Naive B cell (primary cell): ENCODE data around the gene INPP5D. TPM values are rescaled to one million over a fixed set of nuclear protein-coding genes. Genes with fewer than 3 reads are reported as not detected.
"Not testable (repeated sequence)": the region's sequence is repeated elsewhere in the genome, so short reads cannot be mapped to it uniquely, and the experiment has no call there.

Experiments used
- ATAC-seq, 2 donors: fragments of 150-1000 bp; cut with Tn5 transposase; 2 replicates each; pipeline ENCODE4 v1.10.0; 2021; ENCODE audit warnings: low read depth in 2 of 2, mild to moderate bottlenecking in 2 of 2, moderate library complexity in 2 of 2
- DNase-seq: peaks from one replicate; pipeline ENCODE4 v3.0.0; 2022
- H3K27ac Mint-ChIP-seq, 6 donors: one replicate each; pipeline ENCODE4 v1.8.0; 2020 to 2022; ENCODE audit warnings: mild to moderate bottlenecking in 6 of 6, mixed read lengths in 6 of 6, moderate library complexity in 5 of 6, inconsistent platforms in 2 of 6
- H3K27me3 Mint-ChIP-seq, 3 donors: one replicate each; pipeline ENCODE4 v1.8.0; 2021 to 2022; ENCODE audit warnings: mixed read lengths in 3 of 3, mild to moderate bottlenecking in 1 of 3
- H3K36me3 Mint-ChIP-seq, 2 donors: one replicate each; pipeline ENCODE4 v1.8.0; 2020 to 2022; ENCODE audit warnings: mixed read lengths in 2 of 2, inconsistent platforms in 1 of 2, mild to moderate bottlenecking in 1 of 2
- H3K4me1 Mint-ChIP-seq, 3 donors: one replicate each; pipeline ENCODE4 v1.8.0; 2020 to 2022; ENCODE audit warnings: mixed read lengths in 3 of 3, inconsistent platforms in 1 of 3, mild to moderate bottlenecking in 1 of 3, moderate library complexity in 1 of 3
- H3K4me3 Mint-ChIP-seq, 8 donors: one replicate each; pipeline ENCODE4 v1.8.0; 2020 to 2022; ENCODE audit warnings: mild to moderate bottlenecking in 8 of 8, mixed read lengths in 8 of 8, moderate library complexity in 8 of 8, inconsistent platforms in 2 of 8
- H3K9me3 Mint-ChIP-seq, 7 donors: one replicate each; pipeline ENCODE4 v1.8.0; 2020 to 2022; ENCODE audit warnings: mixed read lengths in 7 of 7, mild to moderate bottlenecking in 5 of 7, inconsistent platforms in 2 of 7, moderate library complexity in 1 of 7
- polyA plus RNA-seq, 6 donors: library from polyadenylated mRNA; unstranded; fragments of 300-500 nt; fragmentation: Illumina TruSeq; gene quantifications; one replicate each; pipeline ENCODE4 v1.2.3, GENCODE V29; 2021; ENCODE audit warnings: low read depth in 6 of 6

The INPP5D gene
- polyA plus RNA-seq, 6 donors from 2014 or later: 56.8 to 230 (median 102) TPM

DNA sequence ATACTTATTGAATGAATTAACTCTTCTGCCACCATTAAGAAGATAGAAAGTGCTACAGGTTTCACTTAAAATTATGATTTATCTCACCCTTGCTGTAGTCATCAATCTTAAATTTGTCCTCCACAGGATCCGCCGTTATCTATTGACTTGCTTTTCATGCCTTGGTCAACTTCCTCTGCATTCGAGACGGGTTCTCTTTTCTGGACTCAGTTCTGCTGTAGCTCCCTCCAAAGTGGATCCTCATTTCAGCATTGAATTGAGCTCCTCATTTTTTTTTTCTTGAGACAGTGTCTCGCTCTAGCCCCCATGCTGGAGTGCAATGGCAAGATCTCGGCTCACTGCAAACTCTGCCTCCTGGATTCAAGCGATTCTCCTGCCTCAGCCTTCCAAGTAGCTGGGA is 27.6 kb downstream of the INPP5D start:
- no peaks in the 10 kb centered on the region for H3K27me3 Mint-ChIP-seq
- ATAC-seq (no peak), DNase-seq (no peak)
- peak overlapping the region in 4 of 6 donors; percentile 83 to 93 (median 86) for H3K27ac Mint-ChIP-seq
- peaks cover 81 to 99% (median 95%) of the 10 kb centered on the region in 3 donors for H3K4me1 Mint-ChIP-seq
- peaks cover 20 to 31% of the 10 kb centered on the region in 2 donors for H3K36me3 Mint-ChIP-seq
- H3K4me3 Mint-ChIP-seq: peak overlapping the region in 7 of 8 donors; percentile 45 to 81 (median 68)
- H3K9me3 Mint-ChIP-seq: no peaks in the 10 kb centered on the region

DNA sequence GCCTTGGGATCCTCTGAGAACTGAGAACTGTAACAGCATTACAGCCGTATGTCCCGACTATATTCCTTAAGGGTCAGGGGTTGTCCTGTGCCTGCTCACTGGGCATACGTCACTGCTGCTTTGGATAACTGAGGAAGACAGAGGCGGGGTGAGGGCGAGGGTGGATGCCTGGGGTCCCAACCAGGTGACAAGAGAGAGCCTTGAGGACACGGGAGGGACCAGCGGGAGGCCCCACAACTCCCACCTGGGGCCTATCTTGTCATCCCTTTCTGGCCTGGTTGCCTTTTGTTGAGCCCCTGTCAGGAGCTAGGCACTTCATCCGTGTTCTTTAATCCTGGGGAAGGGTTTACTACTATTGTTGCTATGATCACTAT is 28.8 kb downstream of the INPP5D start:
- H3K36me3 Mint-ChIP-seq: peaks cover 20 to 31% of the 10 kb centered on the region in 2 donors
- no peaks in the 10 kb centered on the region for H3K9me3 Mint-ChIP-seq
- peak overlapping the region in 1 of 8 donors; percentile 15 for H3K4me3 Mint-ChIP-seq
- peak overlapping the region in 4 of 6 donors; percentile 37 to 92 (median 82) for H3K27ac Mint-ChIP-seq
- peaks cover 77 to 99% (median 95%) of the 10 kb centered on the region in 3 donors for H3K4me1 Mint-ChIP-seq
- DNase-seq (no peak), ATAC-seq (no peak)
- no peaks in the 10 kb centered on the region for H3K27me3 Mint-ChIP-seq

DNA sequence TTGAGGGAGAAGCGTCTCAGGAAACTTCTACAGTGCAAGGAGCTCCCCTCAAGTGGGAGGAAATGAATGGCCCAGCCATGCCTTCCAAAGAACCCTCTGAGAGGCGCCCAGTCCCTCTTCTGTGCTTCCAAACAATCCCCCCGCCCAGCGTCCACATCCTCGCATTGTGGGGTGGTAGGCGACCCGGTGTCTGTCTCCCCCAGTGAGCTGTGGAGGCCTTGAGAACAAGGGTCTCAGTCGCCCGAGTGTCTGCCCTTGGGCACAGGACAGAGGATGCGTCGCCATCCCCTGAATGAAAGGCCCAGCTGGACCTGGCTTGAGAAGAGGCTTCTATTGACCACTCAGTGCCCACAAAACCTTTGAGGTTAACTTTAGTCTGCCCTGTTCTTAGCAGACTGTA is 29.7 kb downstream of the INPP5D start:
- ATAC-seq (no peak), DNase-seq (no peak)
- no peaks in the 10 kb centered on the region for H3K27me3 Mint-ChIP-seq
- H3K4me1 Mint-ChIP-seq: peaks cover 75 to 99% (median 93%) of the 10 kb centered on the region in 3 donors
- peak overlapping the region in 5 of 6 donors; percentile 56 to 98 (median 82) for H3K27ac Mint-ChIP-seq
- H3K4me3 Mint-ChIP-seq: peak overlapping the region in 1 of 8 donors; percentile 75
- H3K36me3 Mint-ChIP-seq: peaks cover 20 to 22% of the 10 kb centered on the region in 2 donors
- no peaks in the 10 kb centered on the region for H3K9me3 Mint-ChIP-seq

DNA sequence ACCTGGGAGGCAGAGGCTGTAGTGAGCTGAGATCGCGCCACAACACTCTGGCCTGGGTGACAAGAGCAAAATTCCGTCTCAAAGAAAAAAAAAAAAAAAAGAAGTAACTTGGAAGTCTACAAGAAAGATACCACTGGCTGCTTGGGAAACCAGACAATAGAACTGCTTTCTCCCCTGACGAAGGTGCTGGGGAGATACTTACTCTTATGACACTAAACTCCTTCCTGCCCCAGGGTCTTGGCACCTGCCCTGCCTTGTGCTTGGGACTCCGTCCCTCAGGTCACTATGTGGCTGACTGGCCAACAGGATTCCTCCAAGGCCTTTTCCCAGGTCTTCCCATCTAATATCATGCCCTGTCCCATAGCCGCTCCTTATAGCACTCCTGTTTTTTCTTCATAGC is 30.7 kb downstream of the INPP5D start:
- no peaks in the 10 kb centered on the region for H3K9me3 Mint-ChIP-seq
- H3K27me3 Mint-ChIP-seq: no peaks in the 10 kb centered on the region
- H3K4me1 Mint-ChIP-seq: peaks cover 73 to 94% (median 88%) of the 10 kb centered on the region in 3 donors
- DNase-seq (no peak), ATAC-seq (no peak)
- H3K27ac Mint-ChIP-seq: peak overlapping the region in 5 of 6 donors; percentile 82 to 98 (median 92)
- peaks cover 19 to 20% of the 10 kb centered on the region in 2 donors for H3K36me3 Mint-ChIP-seq
- peak overlapping the region in 2 of 8 donors; percentile 39 to 71 for H3K4me3 Mint-ChIP-seq

DNA sequence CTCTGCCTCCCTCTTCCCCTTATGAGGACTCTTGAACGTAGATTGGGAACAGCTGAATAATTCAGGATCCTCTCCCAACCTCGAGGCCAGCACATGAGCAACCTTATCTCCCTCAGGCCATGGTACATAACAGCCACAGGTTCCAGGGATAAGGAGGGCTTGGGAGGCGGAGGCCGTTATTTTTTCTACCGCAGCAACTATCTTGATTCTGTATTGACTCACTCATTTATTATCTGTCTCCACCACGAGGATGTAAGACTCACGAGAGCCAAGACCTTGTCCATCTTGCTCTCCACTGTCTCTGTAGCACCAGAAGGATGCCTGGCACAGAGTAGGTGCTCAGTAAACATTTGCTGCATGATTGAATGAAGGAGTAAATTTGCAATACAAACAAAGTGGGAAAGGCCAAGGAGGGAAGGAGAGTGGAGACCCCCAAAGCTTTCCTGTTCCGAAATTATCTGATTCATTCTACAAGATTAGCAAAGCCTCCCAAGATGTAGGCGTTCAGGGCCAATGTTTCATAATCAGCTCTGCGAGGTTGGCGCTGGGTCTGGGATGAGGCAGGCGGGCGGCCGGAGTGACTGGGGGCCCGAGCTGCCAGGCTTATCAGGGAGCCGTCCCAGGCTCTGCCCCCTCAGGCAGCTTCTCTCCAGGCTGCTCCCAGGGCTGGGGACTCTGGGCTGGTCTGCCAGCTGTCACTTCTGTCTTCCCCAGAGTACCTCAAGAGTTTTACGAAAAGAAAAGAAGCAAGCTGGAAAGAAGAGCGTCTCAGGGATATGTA is 31.6 kb downstream of the INPP5D start:
- ATAC-seq: no peak
- Mint-ChIP-seq H3K27me3 (no peaks in the 10 kb centered on the region), H3K4me3 (peak overlapping the region; percentile 56 to 87 (median 76)), H3K36me3 (peaks cover 16 to 18% of the 10 kb centered on the region in 2 donors), H3K9me3 (no peaks in the 10 kb centered on the region), H3K4me1 (peaks cover 69 to 93% (median 84%) of the 10 kb centered on the region in 3 donors), H3K27ac (peak overlapping the region in 4 of 6 donors; percentile 91 to 98 (median 96))
- DNase-seq: no peak

DNA sequence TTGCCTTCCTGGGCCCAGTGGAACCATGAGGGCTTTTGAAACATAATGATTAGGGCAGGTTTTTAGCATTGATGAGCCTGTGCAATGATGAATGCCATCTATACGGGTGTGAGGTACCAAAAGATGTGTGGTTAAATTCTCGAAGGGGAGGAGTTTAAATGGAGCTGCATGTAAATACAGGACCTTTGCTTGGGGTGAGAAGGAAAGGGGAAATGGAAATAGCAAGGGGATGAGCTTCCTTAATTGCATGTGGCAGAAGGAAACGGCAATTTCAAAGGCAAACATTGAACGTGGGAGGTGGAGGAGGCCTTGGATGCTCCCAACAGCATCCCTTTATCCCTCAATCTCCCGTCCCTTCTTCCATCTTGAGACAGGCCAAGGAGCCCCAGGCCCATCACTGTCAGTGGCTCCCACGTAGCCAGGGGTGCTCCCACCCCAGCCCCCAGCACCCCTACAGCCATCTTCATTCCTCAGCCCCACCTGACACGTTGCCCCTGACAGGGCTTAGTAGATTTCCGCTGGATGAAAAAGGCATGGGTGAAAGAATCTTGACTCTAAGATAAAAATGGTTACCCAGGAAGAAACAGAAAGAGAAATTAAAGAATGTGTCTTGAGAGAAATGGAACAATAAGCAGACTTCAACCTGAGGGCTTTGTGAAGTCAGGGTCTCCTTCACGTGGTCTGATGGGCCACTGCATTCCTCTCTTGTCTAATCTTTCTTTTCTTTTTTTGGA is 32.5 kb downstream of the INPP5D start:
- peak overlapping the region in 5 of 6 donors; percentile 91 to 98 (median 97) for H3K27ac Mint-ChIP-seq
- no peaks in the 10 kb centered on the region for H3K27me3 Mint-ChIP-seq
- peak overlapping the region; percentile 56 to 87 (median 77) for H3K4me3 Mint-ChIP-seq
- peaks cover 13 to 23% of the 10 kb centered on the region in 2 donors for H3K36me3 Mint-ChIP-seq
- no peaks in the 10 kb centered on the region for H3K9me3 Mint-ChIP-seq
- H3K4me1 Mint-ChIP-seq: peaks cover 72 to 94% (median 85%) of the 10 kb centered on the region in 3 donors
- DNase-seq (no peak), ATAC-seq (peak; percentile 76 to 86)

DNA sequence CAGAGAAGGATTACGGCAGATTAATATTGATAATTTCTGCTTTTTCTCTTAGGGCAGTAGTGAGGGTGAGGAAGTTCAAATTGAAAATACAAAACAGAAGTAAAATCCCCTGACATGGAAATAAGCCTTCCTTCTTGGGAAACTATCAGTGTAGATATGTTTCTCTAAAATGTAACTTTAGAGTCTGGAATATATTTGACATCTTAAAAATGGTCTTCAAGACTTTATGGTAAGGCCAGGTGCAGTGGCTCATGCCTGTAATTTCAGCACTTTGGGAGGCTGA is 33.0 kb downstream of the INPP5D start:
- Mint-ChIP-seq H3K4me1 (peaks cover 70 to 94% (median 85%) of the 10 kb centered on the region in 3 donors), H3K9me3 (no peaks in the 10 kb centered on the region), H3K36me3 (peaks cover 8 to 23% of the 10 kb centered on the region in 2 donors), H3K4me3 (peak overlapping the region; percentile 56 to 87 (median 77)), H3K27ac (peak overlapping the region in 5 of 6 donors; percentile 91 to 98 (median 97)), H3K27me3 (no peaks in the 10 kb centered on the region)
- no peak for DNase-seq
- no peak for ATAC-seq

DNA sequence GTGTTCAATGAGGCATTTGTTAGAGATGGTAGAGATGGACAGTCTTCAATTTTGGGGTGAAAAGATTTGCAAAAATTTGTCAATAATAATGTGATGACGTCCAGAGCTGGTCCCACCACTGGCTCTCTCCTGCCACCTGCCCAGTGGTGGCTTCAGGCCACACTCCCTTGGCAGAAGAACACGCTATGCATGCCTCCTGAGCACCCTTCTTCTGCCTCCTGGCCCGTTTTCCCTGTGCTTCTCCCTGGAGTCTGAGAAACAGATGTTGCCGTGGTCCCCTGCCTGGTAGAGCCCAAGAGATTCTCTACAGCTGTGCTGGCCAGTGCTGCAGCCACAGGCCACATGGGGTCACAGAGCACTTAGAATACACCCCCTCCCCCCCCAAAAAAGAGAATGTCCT is 33.6 kb downstream of the INPP5D start:
- Mint-ChIP-seq H3K27ac (peak overlapping the region in 4 of 6 donors; percentile 95 to 98 (median 98)), H3K9me3 (no peaks in the 10 kb centered on the region), H3K4me3 (peak overlapping the region; percentile 47 to 82 (median 69)), H3K4me1 (peaks cover 70 to 94% (median 85%) of the 10 kb centered on the region in 3 donors), H3K27me3 (no peaks in the 10 kb centered on the region), H3K36me3 (peaks cover 2 to 17% of the 10 kb centered on the region in 2 donors)
- DNase-seq (no peak), ATAC-seq (no peak)

DNA sequence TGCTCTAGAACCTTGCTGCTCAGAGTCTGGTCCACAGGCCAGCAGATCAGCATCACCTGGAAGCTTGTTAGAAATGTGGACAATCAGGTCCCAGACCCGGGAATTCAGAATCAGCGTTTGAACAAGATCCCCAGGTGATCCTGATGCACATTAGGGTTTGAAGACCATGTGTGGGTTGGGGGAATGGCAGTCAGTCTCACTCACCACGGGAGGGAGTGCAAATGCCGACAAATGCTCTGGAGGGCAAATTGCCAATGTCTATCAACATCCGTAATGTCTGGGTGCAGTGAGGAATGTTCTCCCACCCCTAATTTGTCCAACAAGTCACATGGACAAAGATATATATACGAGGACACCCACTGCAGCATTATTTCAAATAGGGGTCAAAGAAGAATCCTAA is 34.5 kb downstream of the INPP5D start:
- ATAC-seq (no peak), DNase-seq (no peak)
- Mint-ChIP-seq H3K4me1 (peaks cover 74 to 93% (median 87%) of the 10 kb centered on the region in 3 donors), H3K9me3 (no peaks in the 10 kb centered on the region), H3K27me3 (no peaks in the 10 kb centered on the region), H3K36me3 (peaks cover 0 to 16% of the 10 kb centered on the region in 2 donors), H3K4me3 (peak overlapping the region in 6 of 8 donors; percentile 31 to 78 (median 56)), H3K27ac (peak overlapping the region in 5 of 6 donors; percentile 13 to 86 (median 84))

DNA sequence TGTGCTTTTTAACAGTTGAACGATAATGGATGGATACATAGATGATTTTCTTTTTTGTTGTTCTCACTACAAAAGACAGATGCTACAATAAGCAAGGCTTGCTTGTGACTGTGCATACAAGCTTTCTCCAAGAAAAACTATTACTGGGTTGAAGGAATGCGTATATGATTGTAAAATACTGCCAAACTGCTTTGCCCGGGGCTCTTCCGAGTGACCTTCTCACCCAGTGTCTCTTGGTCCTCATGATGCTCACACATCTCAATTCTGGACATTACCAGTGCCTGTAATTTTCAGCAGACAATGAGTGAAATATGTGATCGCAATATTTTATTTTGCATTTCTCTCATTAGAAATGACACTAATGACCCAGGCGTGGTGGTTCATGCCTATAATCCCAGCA is 35.9 kb downstream of the INPP5D start:
- Mint-ChIP-seq H3K27me3 (no peaks in the 10 kb centered on the region), H3K36me3 (peaks cover 12 to 20% of the 10 kb centered on the region in 2 donors), H3K27ac (peak overlapping the region in 4 of 6 donors; percentile 47 to 91 (median 78)), H3K4me1 (peaks cover 79 to 93% (median 89%) of the 10 kb centered on the region in 3 donors), H3K9me3 (no peaks in the 10 kb centered on the region), H3K4me3 (peak overlapping the region in 2 of 8 donors; percentile 16 to 22)
- DNase-seq (no peak), ATAC-seq (no peak)

DNA sequence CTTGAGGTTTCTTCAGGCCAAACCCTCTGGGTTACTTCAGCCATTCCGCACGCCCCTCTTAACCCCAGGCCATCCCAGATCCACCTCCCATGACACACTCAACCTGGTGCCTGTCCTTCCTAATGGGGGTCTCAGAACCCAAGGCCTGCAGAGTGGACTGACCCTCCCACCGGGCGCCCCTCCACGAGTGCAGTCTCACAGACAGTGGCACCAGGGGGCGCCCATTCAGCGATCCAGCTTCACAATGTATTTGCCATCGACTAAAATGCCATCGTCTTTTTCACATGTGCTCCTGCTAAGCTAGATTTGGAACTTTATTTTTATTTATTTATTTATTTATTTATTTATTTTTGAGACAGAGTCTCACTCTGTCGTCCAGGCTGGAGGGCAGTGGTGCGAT is 38.5 kb downstream of the INPP5D start:
- H3K27me3 Mint-ChIP-seq: no peaks in the 10 kb centered on the region
- peaks cover 19 to 26% of the 10 kb centered on the region in 2 donors for H3K36me3 Mint-ChIP-seq
- no peaks in the 10 kb centered on the region for H3K9me3 Mint-ChIP-seq
- peak overlapping the region; percentile 78 to 100 (median 88) for H3K27ac Mint-ChIP-seq
- peaks cover 71 to 89% (median 79%) of the 10 kb centered on the region in 3 donors for H3K4me1 Mint-ChIP-seq
- DNase-seq: no peak
- ATAC-seq: no peak
- H3K4me3 Mint-ChIP-seq: peak overlapping the region in 6 of 8 donors; percentile 45 to 80 (median 60)

DNA sequence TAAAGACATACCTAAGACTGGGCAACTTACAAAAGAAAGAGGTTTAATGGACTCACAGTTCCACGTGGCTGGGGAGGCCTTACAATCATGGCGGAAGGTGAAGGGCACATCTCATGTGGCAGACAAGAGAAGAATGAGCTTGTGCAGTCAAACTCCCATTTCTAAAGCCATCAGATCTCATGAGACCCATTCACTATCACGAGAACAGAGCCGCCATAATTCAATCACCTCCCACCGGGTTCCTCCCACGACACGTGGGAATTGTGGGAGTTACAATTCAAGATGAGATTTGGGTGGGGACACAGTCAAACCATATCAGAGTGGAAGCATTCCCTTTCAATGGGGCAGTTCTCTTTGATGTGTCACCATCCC is 39.7 kb downstream of the INPP5D start:
- not testable (repeated sequence) for H3K27me3 Mint-ChIP-seq, DNase-seq, ATAC-seq, H3K9me3 Mint-ChIP-seq
- Mint-ChIP-seq H3K4me3 (peak overlapping the region in 7 of 8 donors; percentile 72 to 91 (median 88)), H3K36me3 (peaks cover 19 to 26% of the 10 kb centered on the region in 2 donors), H3K4me1 (peaks cover 71 to 89% (median 80%) of the 10 kb centered on the region in 3 donors), H3K27ac (peak overlapping the region; percentile 99 to 100 (median 100))

DNA sequence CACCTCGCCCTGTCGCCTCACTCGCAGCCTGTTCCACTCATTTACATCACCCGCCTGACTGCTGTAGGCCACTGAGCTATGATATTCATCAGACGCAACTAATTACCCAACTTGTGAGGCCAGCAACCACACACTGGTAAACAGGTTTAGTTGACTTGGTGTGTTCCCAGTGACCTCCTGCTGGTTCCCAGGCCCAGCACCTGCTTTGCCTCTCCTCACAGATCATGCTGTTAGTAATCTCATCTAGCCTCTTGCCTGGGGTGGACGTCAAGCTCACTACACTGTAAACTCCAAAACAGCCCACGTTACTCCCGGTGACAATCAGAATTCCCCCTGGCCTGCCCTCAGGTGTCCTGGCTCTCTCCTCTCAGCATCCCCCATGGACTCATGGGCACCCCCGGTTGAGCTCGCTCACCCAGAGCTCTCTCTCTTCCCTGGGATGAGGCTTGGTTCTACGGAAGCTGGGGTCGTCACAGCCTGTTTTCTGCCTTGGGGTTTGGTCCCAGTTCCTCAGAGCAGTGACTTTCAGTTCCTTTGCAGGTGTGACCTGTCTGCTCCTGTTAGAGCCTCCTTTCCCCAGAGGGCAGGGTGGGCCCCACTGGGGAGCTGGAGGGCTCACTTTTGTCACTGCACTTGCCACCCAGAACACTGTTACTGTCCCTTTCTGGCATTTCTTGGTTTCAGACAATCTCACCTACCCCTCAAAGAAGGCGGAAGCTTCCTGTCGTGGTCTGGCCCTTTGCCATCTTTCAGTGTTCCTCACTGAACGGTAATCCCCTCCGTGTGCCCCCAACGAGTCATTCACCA is 40.3 kb downstream of the INPP5D start:
- DNase-seq: peak; percentile 93
- Mint-ChIP-seq H3K36me3 (peaks cover 23 to 26% of the 10 kb centered on the region in 2 donors), H3K27me3 (no peaks in the 10 kb centered on the region), H3K4me1 (peaks cover 72 to 90% (median 81%) of the 10 kb centered on the region in 3 donors), H3K4me3 (peak overlapping the region; percentile 72 to 91 (median 88)), H3K27ac (peak overlapping the region; percentile 99 to 100 (median 100)), H3K9me3 (no peaks in the 10 kb centered on the region)
- ATAC-seq: peak; percentile 86 to 87
